Rectal smooth muscle tissue (tissue), 1 donor: ENCODE data around the gene KCNN3.

Source experiments
- H3K27ac ChIP-seq: one replicate; pipeline ENCODE4 v1.7.0; 2013; ENCODE audit warnings: low read depth, low read length, inconsistent platforms
- H3K27me3 ChIP-seq: one replicate; pipeline ENCODE4 v1.7.0; 2013; ENCODE audit warnings: low read length; ENCODE audit not compliant: control insufficient read depth, insufficient read depth
- H3K36me3 ChIP-seq: one replicate; pipeline ENCODE4 v1.7.0; 2013; ENCODE audit warnings: low read length; ENCODE audit not compliant: control insufficient read depth, insufficient read depth
- H3K4me1 ChIP-seq: one replicate; pipeline ENCODE4 v1.7.0; 2013; ENCODE audit warnings: low read length; ENCODE audit not compliant: control insufficient read depth, insufficient read depth
- H3K4me3 ChIP-seq: one replicate; pipeline ENCODE4 v1.7.0; 2013; ENCODE audit warnings: low read length
- H3K9ac ChIP-seq: one replicate; pipeline ENCODE4 v1.7.0; 2013; ENCODE audit warnings: low read length

KCNN3 gene

DNA sequence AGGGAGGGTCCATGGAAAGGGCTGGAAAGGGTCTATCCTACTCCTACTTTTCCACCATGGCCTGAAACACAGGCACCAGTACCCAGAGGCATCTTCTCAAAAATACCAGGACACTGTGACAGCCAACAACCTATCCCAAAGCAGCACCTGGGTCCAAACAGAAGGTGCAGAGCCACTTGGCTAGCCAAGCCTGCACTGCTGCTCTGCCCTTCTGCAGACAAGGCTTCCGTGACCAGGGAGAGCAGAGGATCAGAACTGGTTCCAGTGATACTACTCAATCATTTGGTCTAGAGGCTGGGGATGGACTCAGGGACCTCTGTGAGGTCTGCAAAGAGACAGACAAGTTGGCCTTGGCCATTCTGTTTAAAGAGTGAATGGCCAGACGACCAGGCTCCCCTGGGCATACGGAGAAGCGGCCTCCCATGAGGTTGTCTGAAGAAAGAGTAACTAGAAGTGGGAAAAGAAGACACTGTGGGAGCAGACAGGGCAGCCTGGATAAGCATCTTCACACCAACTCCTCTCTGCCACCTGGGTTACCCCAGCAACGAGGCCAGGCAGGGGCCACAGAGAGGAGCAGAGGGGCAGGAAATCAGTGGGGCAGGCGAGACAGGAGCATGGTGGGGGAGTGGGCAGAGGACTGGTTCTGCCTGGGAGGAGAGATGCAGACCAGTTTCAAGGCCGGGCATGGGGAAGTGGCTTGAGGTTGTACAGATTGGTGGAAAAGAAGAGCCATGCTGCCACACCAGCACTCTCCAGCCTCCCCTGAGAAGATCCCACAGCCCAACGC lies 5.7 kb downstream of the KCNN3 start:
- Histone ChIP-seq H3K27ac (peak overlapping the region; percentile 30), H3K36me3 (no peaks in the 10 kb centered on the region), H3K4me3 (no peak overlapping the region), H3K4me1 (peaks cover 2% of the 10 kb centered on the region), H3K9ac (no peak overlapping the region), H3K27me3 (peaks cover 8% of the 10 kb centered on the region)

DNA sequence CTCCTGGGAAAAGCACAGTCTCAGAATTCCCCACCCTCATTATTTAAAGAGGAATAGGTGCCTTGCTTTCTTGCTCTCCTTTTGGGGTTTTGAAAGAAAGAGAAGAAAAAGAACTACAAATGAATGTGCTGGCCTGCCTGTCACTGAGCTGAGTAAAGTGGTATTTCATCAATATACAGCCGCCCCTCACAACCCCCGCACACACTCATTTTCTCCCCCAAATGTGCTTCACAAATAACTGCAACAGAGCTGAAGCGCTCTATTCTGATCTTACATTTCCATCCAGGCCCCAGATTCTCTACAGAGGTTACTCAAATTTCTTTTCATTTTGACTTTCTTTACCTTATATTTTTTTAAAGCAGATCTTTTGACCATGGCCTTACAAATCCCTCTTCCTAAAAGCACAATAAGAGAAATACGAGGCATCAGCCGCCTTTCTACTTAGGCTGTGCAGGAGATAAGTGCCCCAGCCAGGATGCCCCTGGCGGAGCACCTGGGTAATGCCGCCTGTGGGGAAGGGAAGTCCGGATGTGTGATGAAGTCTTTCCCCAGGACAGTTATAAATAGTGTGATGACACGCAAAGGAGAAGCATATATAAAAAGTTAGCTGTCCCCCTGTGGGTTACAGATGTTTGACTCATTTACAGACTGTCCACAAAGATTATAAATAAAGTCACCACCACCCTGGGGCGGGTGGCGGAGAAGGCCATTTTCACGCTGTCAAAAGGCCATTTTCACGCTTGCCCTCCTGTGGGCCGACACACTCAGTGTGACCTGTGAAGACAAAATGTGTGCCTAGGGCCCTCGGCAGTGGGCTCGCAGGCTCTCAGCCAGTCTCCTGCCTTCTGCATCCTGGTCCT lies 6.5 kb downstream of the KCNN3 start:
- no peaks in the 10 kb centered on the region for H3K36me3 ChIP-seq
- H3K4me1 ChIP-seq = no peaks in the 10 kb centered on the region
- no peak overlapping the region for H3K27ac ChIP-seq
- H3K9ac ChIP-seq = no peak overlapping the region
- H3K4me3 ChIP-seq = no peak overlapping the region
- peaks cover 6% of the 10 kb centered on the region for H3K27me3 ChIP-seq

GRCh38 chr1:154862907-154863306 lies 7.2 kb downstream of the KCNN3 start:
- Histone ChIP-seq H3K4me3 (no peak overlapping the region), H3K27me3 (peaks cover 3% of the 10 kb centered on the region), H3K27ac (no peak overlapping the region), H3K4me1 (no peaks in the 10 kb centered on the region), H3K9ac (no peak overlapping the region), H3K36me3 (no peaks in the 10 kb centered on the region)

- Histone ChIP-seq H3K4me1 (no peaks in the 10 kb centered on the region), H3K4me3 (no peak overlapping the region), H3K9ac (no peak overlapping the region), H3K27me3 (no peaks in the 10 kb centered on the region), H3K36me3 (no peaks in the 10 kb centered on the region), H3K27ac (no peak overlapping the region)
Observed at GRCh38 chr1:154861607-154862094, 8.4 kb downstream of the KCNN3 start.

GRCh38 chr1:154860156-154860870 lies 9.8 kb downstream of the KCNN3 start:
- H3K27ac ChIP-seq = no peak overlapping the region

DNA sequence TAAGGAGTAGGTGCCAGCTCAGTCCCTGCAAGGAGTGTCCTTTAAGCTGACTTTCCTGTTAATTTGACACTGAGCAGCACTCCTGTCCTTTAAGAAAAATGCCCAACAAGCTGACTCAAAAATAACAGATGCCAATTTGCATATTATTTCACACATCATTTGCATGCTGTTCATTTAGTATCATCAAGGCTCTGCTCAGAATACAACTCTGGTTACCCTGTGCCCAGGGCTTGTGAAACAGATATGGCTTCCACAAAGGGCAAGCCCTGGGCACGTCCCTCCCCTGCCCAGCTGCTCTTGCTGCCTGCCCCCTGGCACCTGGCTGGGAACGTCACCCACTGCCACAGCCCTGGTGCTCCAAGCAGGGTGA lies 10.3 kb downstream of the KCNN3 start:
- no peak overlapping the region for H3K27ac ChIP-seq
- H3K9ac ChIP-seq = no peak overlapping the region
- no peaks in the 10 kb centered on the region for H3K4me1 ChIP-seq

More at GRCh38 chr1:154860156-154860870, 9.8 kb downstream of the KCNN3 start:
- Histone ChIP-seq H3K27me3 (no peaks in the 10 kb centered on the region), H3K4me3 (no peak overlapping the region), H3K36me3 (no peaks in the 10 kb centered on the region), H3K9ac (no peak overlapping the region), H3K4me1 (no peaks in the 10 kb centered on the region)

DNA sequence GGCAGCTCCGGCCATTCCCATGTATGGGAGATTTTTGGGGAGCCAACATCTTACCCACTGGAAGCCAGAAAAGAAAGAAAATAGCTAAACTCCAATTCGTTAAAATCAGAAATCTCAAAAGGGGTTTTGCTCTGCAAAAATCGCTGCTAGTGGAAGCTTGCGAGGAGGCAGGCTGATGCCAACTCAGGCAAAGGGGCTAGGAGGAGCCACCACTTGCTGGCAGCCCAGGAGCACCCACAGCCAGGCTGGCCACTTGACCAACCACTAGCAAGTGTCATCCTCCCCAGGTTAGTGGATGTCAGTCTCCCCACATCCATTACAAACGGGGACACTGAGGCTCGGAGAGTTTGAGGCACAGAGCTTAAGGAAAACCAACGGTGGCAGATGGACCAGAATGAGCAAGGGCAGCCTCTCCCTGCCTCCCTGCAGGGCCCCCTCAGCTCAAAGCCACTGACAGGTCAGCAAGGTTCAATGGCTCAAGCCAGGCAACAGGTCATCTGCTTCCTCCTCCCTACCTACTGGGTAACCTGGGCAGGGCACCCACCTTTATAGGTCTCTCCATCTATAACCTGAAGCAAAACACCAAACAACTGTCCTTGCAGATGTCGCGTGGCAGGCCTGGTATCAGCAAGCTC lies 10.8 kb downstream of the KCNN3 start:
- Histone ChIP-seq H3K4me3 (no peak overlapping the region), H3K27me3 (no peaks in the 10 kb centered on the region), H3K9ac (no peak overlapping the region), H3K36me3 (no peaks in the 10 kb centered on the region), H3K4me1 (no peaks in the 10 kb centered on the region), H3K27ac (no peak overlapping the region)

More for the DNA sequence above, 10.3 kb downstream of the KCNN3 start:
- Histone ChIP-seq H3K36me3 (no peaks in the 10 kb centered on the region), H3K4me3 (no peak overlapping the region), H3K27me3 (no peaks in the 10 kb centered on the region)

DNA sequence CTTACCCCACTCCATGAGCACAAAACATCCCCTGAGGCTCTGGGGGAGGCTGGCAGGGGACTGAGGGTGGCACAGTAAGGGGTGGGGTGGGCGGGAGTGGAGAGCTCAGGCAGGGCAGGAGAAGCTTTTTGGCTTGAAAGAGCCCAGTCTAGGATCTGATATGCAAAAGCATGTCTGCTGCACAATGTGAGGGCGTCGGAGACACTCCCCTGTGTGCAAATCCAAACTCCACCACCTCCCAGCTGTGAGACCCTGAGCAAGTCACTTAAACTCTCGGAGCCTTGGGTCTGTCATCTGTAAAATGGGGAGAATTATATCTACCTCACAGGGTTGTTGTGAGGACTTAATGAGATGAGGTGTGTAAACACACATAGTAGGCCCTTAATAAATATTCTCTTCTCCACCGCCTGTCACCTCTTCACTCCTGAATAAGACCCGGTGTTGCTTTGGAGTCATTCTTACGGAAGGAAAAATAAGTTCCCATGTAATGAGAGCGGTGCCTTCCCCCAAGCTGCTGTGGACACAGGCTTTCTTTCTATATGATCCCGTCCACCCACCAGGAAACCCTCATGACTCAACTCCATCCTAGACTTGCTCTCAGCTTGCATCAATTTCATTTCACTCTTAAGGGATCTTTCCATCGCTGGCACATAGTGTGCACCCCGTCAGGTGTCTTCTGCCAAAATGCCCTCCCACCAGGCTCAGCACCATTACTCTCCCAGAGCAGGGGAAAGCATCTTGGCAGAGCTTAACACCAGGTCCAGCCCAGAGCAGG lies 12.5 kb downstream of the KCNN3 start:
- Histone ChIP-seq H3K4me3 (no peak overlapping the region), H3K4me1 (no peaks in the 10 kb centered on the region), H3K9ac (no peak overlapping the region), H3K36me3 (no peaks in the 10 kb centered on the region), H3K27me3 (no peaks in the 10 kb centered on the region), H3K27ac (no peak overlapping the region)

- no peaks in the 10 kb centered on the region for H3K27me3 ChIP-seq
- no peaks in the 10 kb centered on the region for H3K4me1 ChIP-seq
- no peak overlapping the region for H3K4me3 ChIP-seq
- no peak overlapping the region for H3K9ac ChIP-seq
- no peak overlapping the region for H3K27ac ChIP-seq
- H3K36me3 ChIP-seq = no peaks in the 10 kb centered on the region
Observed at GRCh38 chr1:154857022-154857421, 13.1 kb downstream of the KCNN3 start.

- Histone ChIP-seq H3K27ac (no peak overlapping the region), H3K4me3 (no peak overlapping the region), H3K4me1 (no peaks in the 10 kb centered on the region), H3K36me3 (no peaks in the 10 kb centered on the region), H3K27me3 (no peaks in the 10 kb centered on the region), H3K9ac (no peak overlapping the region)
Observed at GRCh38 chr1:154856544-154856943, 13.5 kb downstream of the KCNN3 start.

DNA sequence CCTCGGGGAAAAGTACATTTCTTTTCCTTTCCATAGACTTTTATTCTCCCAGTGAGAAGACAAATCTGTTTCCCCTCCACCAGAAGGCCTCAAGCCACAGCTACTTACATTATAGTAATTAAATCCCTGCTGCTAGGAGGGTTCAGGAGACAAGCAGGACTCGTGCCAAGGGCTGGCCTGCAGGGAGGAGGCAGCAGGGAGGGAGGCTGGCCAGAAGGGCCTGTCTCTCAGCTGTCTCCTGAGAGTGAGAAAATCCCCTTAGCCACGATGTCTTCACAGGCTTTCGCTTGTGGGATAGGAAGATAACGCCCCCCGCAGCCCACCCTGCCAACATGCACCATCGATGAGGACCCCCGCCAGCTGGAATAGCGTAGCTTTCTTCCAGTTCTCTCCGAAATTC lies 14.0 kb downstream of the KCNN3 start:
- H3K36me3 ChIP-seq = no peaks in the 10 kb centered on the region
- no peak overlapping the region for H3K4me3 ChIP-seq
- no peak overlapping the region for H3K9ac ChIP-seq
- H3K4me1 ChIP-seq = no peaks in the 10 kb centered on the region
- H3K27me3 ChIP-seq = no peaks in the 10 kb centered on the region
- no peak overlapping the region for H3K27ac ChIP-seq
